Cardiac muscle cell (in vitro differentiated cells and primary cell): ENCODE data around the gene C1orf53. TPM values are rescaled to one million over a fixed set of nuclear protein-coding genes. Genes with fewer than 3 reads are reported as not detected.

Experiments
- DNase-seq, 2 donors: peaks; one replicate each; pipeline versions ENCODE4 v3.0.0 to v3.0.0-alpha.2; 2010 to 2017; ENCODE audit warnings: low read depth in 1 of 2, low spot score in 1 of 2
- H3K27ac ChIP-seq: fragments of 200-600 bp; sonication (generic); 2 replicates; pipeline ENCODE4 v1.5.1; 2016
- H3K27me3 ChIP-seq: fragments of 200-600 bp; sonication (generic); 2 replicates; pipeline ENCODE4 v1.6.0; 2016; ENCODE audit warnings: control low read depth
- H3K36me3 ChIP-seq: fragments of 200-600 bp; sonication (generic); 2 replicates; pipeline ENCODE4 v1.5.1; 2016; ENCODE audit warnings: control low read depth
- H3K4me1 ChIP-seq: fragments of 200-600 bp; sonication (generic); 2 replicates; pipeline ENCODE4 v1.8.1; 2017; ENCODE audit warnings: low read depth, mild to moderate bottlenecking, mixed run types
- H3K4me3 ChIP-seq: fragments of 200-600 bp; sonication (generic); 2 replicates; pipeline ENCODE4 v1.5.1; 2016; ENCODE audit warnings: mild to moderate bottlenecking
- H3K9me3 ChIP-seq: fragments of 200-600 bp; sonication (generic); 2 replicates; pipeline ENCODE4 v1.5.1; 2017; ENCODE audit warnings: low read depth, mild to moderate bottlenecking, control low read depth
- CTCF ChIP-seq: IDR thresholded peaks from 2 replicates; pipeline ENCODE4 v1.5.1; 2012; ENCODE audit warnings: low read depth, mild to moderate bottlenecking, low read length
- polyA plus RNA-seq: library from polyadenylated mRNA; unstranded; fragments of >200 nt; fragmentation: Nextera tagmentation; extraction: Ambion mirVana; gene quantifications from 2 replicates; pipeline ENCODE4 v1.2.1, GENCODE V29; 2016
- total RNA-seq: library from RNA; depleted of rRNA; stranded (reverse); fragments of >200 nt; gene quantifications from 2 replicates; pipeline ENCODE4 v1.2.3, GENCODE V29; 2016

Gene C1orf53
- total and polyA plus RNA-seq, 2 experiments from 2014 or later = 4.3 to 9.2 TPM

GRCh38 chr1:197912739-197913494, 10.5 kb downstream of the C1orf53 start:
- peaks cover 5% of the 10 kb centered on the region for H3K4me1 ChIP-seq
- DNase-seq = no peak
- no peak overlapping the region for H3K4me3 ChIP-seq
- H3K27ac ChIP-seq = no peak overlapping the region
- no peaks in the 10 kb centered on the region for H3K36me3 ChIP-seq
- no peak for TF ChIP-seq CTCF
- no peaks in the 10 kb centered on the region for H3K9me3 ChIP-seq
- H3K27me3 ChIP-seq = peaks cover 100% of the 10 kb centered on the region

GRCh38 chr1:197913495-197914276, 11.3 kb downstream of the C1orf53 start:
- no peaks in the 10 kb centered on the region for H3K36me3 ChIP-seq
- H3K4me3 ChIP-seq = no peak overlapping the region
- no peak for DNase-seq
- no peak for TF ChIP-seq CTCF
- peaks cover 100% of the 10 kb centered on the region for H3K27me3 ChIP-seq
- H3K9me3 ChIP-seq = no peaks in the 10 kb centered on the region
- H3K4me1 ChIP-seq = peaks cover 5% of the 10 kb centered on the region
- H3K27ac ChIP-seq = no peak overlapping the region

- TF ChIP-seq CTCF = no peak
- Histone ChIP-seq H3K9me3 (no peaks in the 10 kb centered on the region), H3K36me3 (no peaks in the 10 kb centered on the region), H3K27me3 (peaks cover 100% of the 10 kb centered on the region), H3K4me3 (no peak overlapping the region), H3K4me1 (peaks cover 7% of the 10 kb centered on the region), H3K27ac (no peak overlapping the region)
- no peak for DNase-seq
Observed at GRCh38 chr1:197914510-197914909, 12.1 kb downstream of the C1orf53 start.

- Histone ChIP-seq H3K4me1 (peaks cover 12% of the 10 kb centered on the region), H3K9me3 (no peaks in the 10 kb centered on the region), H3K4me3 (no peak overlapping the region), H3K36me3 (no peaks in the 10 kb centered on the region), H3K27me3 (peaks cover 100% of the 10 kb centered on the region), H3K27ac (no peak overlapping the region)
- DNase-seq = no peak
- TF ChIP-seq CTCF = no peak
Observed at GRCh38 chr1:197915260-197915861, 12.9 kb downstream of the C1orf53 start.

- H3K9me3 ChIP-seq = no peaks in the 10 kb centered on the region
- peaks cover 100% of the 10 kb centered on the region for H3K27me3 ChIP-seq
- TF ChIP-seq CTCF = peak; percentile 74
- peak overlapping the region; percentile 23 for H3K4me3 ChIP-seq
- DNase-seq = peak; percentile 63 to 81
- peaks cover 12% of the 10 kb centered on the region for H3K4me1 ChIP-seq
- no peak overlapping the region for H3K27ac ChIP-seq
- H3K36me3 ChIP-seq = no peaks in the 10 kb centered on the region
Observed at GRCh38 chr1:197915862-197916499, 13.6 kb downstream of the C1orf53 start.
